GM23248 (cell line): ENCODE results near the gene NPAS2. TPM values are rescaled to one million over a fixed set of nuclear protein-coding genes. Genes with fewer than 3 reads are reported as not detected.

Experiments
- DNase-seq: peaks from one replicate; pipeline ENCODE4 v3.0.0-alpha.2; 2015
- H2AFZ ChIP-seq: fragments of 200-600 bp; sonication (generic); 2 replicates; pipeline ENCODE4 v1.6.1; 2016; ENCODE audit warnings: antibody characterized with exemption
- H3F3A ChIP-seq: fragments of 200-600 bp; sonication (generic); 2 replicates; pipeline ENCODE4 v1.6.1; 2016; ENCODE audit warnings: mild to moderate bottlenecking, antibody characterized with exemption, mixed run types; ENCODE audit not compliant: insufficient read depth
- H3K27ac ChIP-seq: fragments of 200-600 bp; sonication (generic); 2 replicates; pipeline ENCODE4 v1.5.1; 2016; ENCODE audit warnings: mild to moderate bottlenecking
- H3K27me3 ChIP-seq: fragments of 200-600 bp; sonication (generic); replicated peaks from 2 replicates; pipeline ENCODE4 v1.6.1; 2016; ENCODE audit warnings: mild to moderate bottlenecking; ENCODE audit not compliant: insufficient read depth
- H3K36me3 ChIP-seq: fragments of 200-600 bp; sonication (generic); 2 replicates; pipeline ENCODE4 v1.6.1; 2016; ENCODE audit warnings: low read depth, mild to moderate bottlenecking
- H3K4me1 ChIP-seq: fragments of 200-600 bp; sonication (generic); 2 replicates; pipeline ENCODE4 v1.6.1; 2016; ENCODE audit warnings: mild to moderate bottlenecking; ENCODE audit not compliant: insufficient read depth
- H3K4me2 ChIP-seq: fragments of 200-600 bp; sonication (generic); one replicate; pipeline ENCODE4 v1.6.1; 2016; ENCODE audit warnings: mild to moderate bottlenecking; ENCODE audit not compliant: unreplicated experiment
- H3K4me3 ChIP-seq: fragments of 200-600 bp; sonication (generic); 2 replicates; pipeline ENCODE4 v1.5.1; 2016; ENCODE audit warnings: mild to moderate bottlenecking
- H3K79me2 ChIP-seq: fragments of 200-600 bp; sonication (generic); 2 replicates; pipeline ENCODE4 v1.6.1; 2016; ENCODE audit warnings: mild to moderate bottlenecking; ENCODE audit not compliant: insufficient read depth
- H3K9ac ChIP-seq: fragments of 200-600 bp; sonication (generic); 2 replicates; pipeline ENCODE4 v1.6.1; 2016; ENCODE audit warnings: mild to moderate bottlenecking
- H3K9me2 ChIP-seq: fragments of 200-600 bp; sonication (generic); 2 replicates; pipeline ENCODE4 v1.6.1; 2016; ENCODE audit warnings: mixed run types, mild to moderate bottlenecking, moderate library complexity; ENCODE audit not compliant: insufficient read depth
- H3K9me3 ChIP-seq: fragments of 200-600 bp; sonication (generic); one replicate; pipeline ENCODE4 v1.6.1; 2017; ENCODE audit warnings: low read depth
- H4K20me1 ChIP-seq: fragments of 200-600 bp; sonication (generic); 2 replicates; pipeline ENCODE4 v1.6.0; 2016; ENCODE audit not compliant: insufficient read depth
- EZH2 ChIP-seq: fragments of 200-600 bp; sonication (generic); IDR thresholded peaks from 2 replicates; pipeline ENCODE4 v1.6.1; 2018; ENCODE audit warnings: antibody characterized with exemption, mild to moderate bottlenecking; ENCODE audit not compliant: insufficient read depth, poor library complexity, severe bottlenecking
- EZH2phosphoT487 ChIP-seq: fragments of 200-600 bp; sonication (generic); IDR thresholded peaks from 2 replicates; pipeline ENCODE4 v1.6.1; 2018; ENCODE audit warnings: antibody characterized with exemption, moderate library complexity, mild to moderate bottlenecking, low read depth; ENCODE audit not compliant: insufficient read depth
- WGBS, 2 experiments: methylation state at CpG; one replicate each; pipeline ENCODE4 v1.1.6; 2015 to 2017; ENCODE audit warnings: low lambda C conversion rate in 2 of 2, low coverage in 1 of 2; ENCODE audit errors: missing lambda C conversion rate in 2 of 2; 5-methylcytosine and 5-hydroxymethylcytosine counted together
- in situ Hi-C: fragments of 300-500 bp; cut with MboI; formaldehyde crosslinking; loops from 2 replicates; pipeline ENCODE4 v1.15.0; 2020
- polyA plus RNA-seq: library from polyadenylated mRNA; unstranded; fragments of >200 nt; fragmentation: Nextera tagmentation; extraction: Ambion mirVana; gene quantifications from 2 replicates; pipeline ENCODE4 v1.2.1, GENCODE V29; 2016
- total RNA-seq: library from RNA; depleted of rRNA; stranded (reverse); fragments of >200 nt; shearing (Covaris generic); gene quantifications from 2 replicates; pipeline ENCODE4 v1.2.3, GENCODE V29; 2014

NPAS2 gene
- total and polyA plus RNA-seq, 2 experiments from 2014 or later: 3.8 to 10.8 TPM

DNA sequence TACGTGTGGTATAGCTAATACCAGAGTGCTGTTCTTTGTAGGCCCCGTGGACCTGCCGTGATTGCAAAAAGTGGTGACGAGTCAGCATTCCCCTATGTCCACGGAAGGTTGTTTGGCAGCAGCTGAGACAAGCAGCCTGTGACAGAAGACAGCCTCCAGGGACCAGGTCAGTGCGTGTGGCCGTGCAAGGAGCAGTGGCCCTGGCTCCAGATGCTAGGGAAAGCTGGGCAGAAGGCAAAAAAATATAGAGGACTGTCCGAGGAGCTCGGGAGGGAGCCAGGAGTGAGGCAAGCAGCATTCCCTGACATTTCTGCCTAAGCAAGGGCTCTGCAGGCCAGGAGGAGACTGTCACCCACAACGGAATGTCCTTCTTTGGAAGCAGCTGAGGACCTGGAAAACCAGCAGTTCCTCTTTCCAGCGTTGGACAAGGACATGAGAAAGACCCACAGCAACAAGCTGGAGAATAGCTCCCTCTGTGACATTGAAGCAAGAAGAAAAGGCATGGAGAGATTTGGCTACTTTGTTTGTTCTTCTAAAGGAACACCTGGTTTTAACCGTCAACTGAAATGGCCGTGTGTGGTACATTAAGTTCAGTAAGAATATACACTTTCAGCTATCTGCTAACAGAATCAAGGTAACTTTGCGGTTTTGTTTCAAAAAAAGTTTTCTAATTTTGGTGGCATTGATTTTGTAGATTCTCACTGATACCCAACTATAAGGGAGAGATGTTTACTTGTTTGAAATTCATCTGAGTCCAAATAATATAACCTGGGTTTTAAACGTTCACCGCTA is 58.3 kb downstream of the NPAS2 start:
- Histone ChIP-seq H3K79me2 (no peaks in the 10 kb centered on the region), H3K9ac (no peak overlapping the region), H4K20me1 (no peaks in the 10 kb centered on the region), H3K4me2 (peak overlapping the region; percentile 24), H3F3A (0 out of 2 replicates have a peak, but pooled peaks cover 3% of the 10 kb centered on the region), H3K4me1 (0 out of 2 replicates have a peak, but pooled peaks cover 4% of the 10 kb centered on the region), H3K27me3 (no peaks in the 10 kb centered on the region), H3K4me3 (no peak overlapping the region), H3K27ac (no peak overlapping the region), H3K9me2 (no peaks in the 10 kb centered on the region), H3K36me3 (no peaks in the 10 kb centered on the region), H2AFZ (no peak overlapping the region), H3K9me3 (no peaks in the 10 kb centered on the region)
- in situ Hi-C loops: no loop called here
- DNase-seq: peak; percentile 22
- WGBS, 2 experiments: 52 to 54% methylated on average over 16 of the region's 16 CpGs
- TF ChIP-seq EZH2phosphoT487: no peak
- no peak for TF ChIP-seq EZH2

DNA sequence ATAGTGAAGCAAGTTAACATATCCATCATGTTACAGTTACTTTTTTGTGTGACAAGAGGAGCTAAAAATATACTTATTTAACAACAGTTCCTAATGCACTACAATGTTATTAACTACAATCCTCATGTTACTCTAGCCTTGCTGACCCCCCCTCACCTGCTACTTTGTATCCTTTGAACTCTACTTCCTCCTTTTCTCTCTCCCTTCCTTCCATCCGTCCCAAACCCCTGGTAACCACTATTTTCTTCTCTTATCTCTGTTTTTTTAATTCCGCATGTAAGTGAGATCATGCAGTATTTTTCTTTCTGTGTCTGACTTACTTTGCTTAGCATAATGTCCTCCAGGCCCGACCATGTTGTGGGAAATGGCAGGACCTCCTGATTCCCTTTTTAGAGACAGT is 59.4 kb downstream of the NPAS2 start:
- 82 to 84% methylated on average over 3 of the region's 3 CpGs for WGBS, 2 experiments
- no peak overlapping the region for H3K4me2 ChIP-seq
- in situ Hi-C loops: no loop called here

DNA sequence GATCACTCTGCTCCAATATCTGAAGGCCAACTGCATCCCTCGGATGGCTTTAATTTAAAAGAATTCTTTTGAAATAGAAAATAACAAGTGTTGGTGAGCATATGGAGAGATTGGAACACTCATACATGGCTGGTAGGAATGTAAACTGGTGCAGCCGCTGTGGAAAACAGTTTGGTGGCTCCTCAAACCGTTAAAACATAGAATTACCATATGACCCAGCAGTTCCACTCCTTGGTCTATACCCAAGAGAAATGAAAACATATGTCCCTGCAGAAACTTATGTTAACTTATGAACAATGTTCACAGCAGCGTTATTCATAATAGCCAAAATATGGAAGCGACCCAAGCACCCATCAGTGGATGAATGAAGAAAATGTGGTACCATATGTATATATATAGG is 60.1 kb downstream of the NPAS2 start:
- Histone ChIP-seq H3K9me3 (no peaks in the 10 kb centered on the region), H3K9me2 (no peaks in the 10 kb centered on the region), H3K4me1 (0 out of 2 replicates have a peak, but pooled peaks cover 4% of the 10 kb centered on the region), H3K4me3 (no peak overlapping the region), H3K27me3 (no peaks in the 10 kb centered on the region), H3F3A (0 out of 2 replicates have a peak, but pooled peaks cover 3% of the 10 kb centered on the region), H3K9ac (no peak overlapping the region), H3K36me3 (no peaks in the 10 kb centered on the region), H4K20me1 (no peaks in the 10 kb centered on the region), H3K27ac (no peak overlapping the region), H2AFZ (no peak overlapping the region), H3K4me2 (no peak overlapping the region), H3K79me2 (no peaks in the 10 kb centered on the region)
- no peak for DNase-seq
- in situ Hi-C loops: no loop called here
- 78 to 79% methylated on average over 5 of the region's 5 CpGs for WGBS, 2 experiments
- TF ChIP-seq EZH2phosphoT487 (no peak), EZH2 (no peak)

More for the DNA sequence above, 59.4 kb downstream of the NPAS2 start:
- Histone ChIP-seq H3K9me3 (no peaks in the 10 kb centered on the region), H3K4me1 (0 out of 2 replicates have a peak, but pooled peaks cover 4% of the 10 kb centered on the region), H3K36me3 (no peaks in the 10 kb centered on the region), H2AFZ (no peak overlapping the region), H3K9ac (no peak overlapping the region), H3K4me3 (no peak overlapping the region), H3K27ac (no peak overlapping the region), H3K9me2 (no peaks in the 10 kb centered on the region), H4K20me1 (no peaks in the 10 kb centered on the region), H3K79me2 (no peaks in the 10 kb centered on the region), H3K27me3 (no peaks in the 10 kb centered on the region), H3F3A (0 out of 2 replicates have a peak, but pooled peaks cover 3% of the 10 kb centered on the region)
- no peak for DNase-seq
- TF ChIP-seq EZH2phosphoT487 (no peak), EZH2 (no peak)

DNA sequence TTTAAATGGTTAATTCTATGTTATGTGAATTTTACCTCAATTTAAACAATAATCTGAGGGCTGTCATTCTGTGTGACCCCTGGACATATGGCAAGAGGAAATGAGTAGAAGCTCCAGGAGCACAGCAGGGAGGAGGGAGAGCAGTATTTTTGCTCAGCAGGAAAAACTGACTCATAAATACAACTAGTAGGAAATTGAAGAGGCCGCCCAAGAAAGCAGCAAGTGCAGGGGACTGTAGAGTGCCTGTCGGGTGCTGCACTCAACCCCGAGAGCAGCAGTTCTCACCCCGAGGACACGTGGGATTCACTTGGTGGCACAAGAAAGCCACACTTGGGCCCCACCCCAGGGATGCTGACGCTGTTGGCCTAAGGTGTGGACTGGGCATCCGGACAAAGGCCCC is 60.8 kb downstream of the NPAS2 start:
- DNase-seq: peak; percentile 29
- no peak for TF ChIP-seq EZH2
- no peak for TF ChIP-seq EZH2phosphoT487
- Histone ChIP-seq H3K79me2 (no peaks in the 10 kb centered on the region), H3K27me3 (no peaks in the 10 kb centered on the region), H2AFZ (no peak overlapping the region), H3K9me2 (no peaks in the 10 kb centered on the region), H3K4me2 (no peak overlapping the region), H3K27ac (no peak overlapping the region), H4K20me1 (no peaks in the 10 kb centered on the region), H3K9me3 (no peaks in the 10 kb centered on the region), H3K4me3 (no peak overlapping the region), H3K4me1 (0 out of 2 replicates have a peak, but pooled peaks cover 4% of the 10 kb centered on the region), H3F3A (0 out of 2 replicates have a peak, but pooled peaks cover 3% of the 10 kb centered on the region), H3K36me3 (no peaks in the 10 kb centered on the region), H3K9ac (no peak overlapping the region)
- 88 to 93% methylated on average over 7 of the region's 7 CpGs for WGBS, 2 experiments
- in situ Hi-C loops: no loop called here
